ENCODE results near the gene MAN2A1.

MAN2A1 gene

DNA sequence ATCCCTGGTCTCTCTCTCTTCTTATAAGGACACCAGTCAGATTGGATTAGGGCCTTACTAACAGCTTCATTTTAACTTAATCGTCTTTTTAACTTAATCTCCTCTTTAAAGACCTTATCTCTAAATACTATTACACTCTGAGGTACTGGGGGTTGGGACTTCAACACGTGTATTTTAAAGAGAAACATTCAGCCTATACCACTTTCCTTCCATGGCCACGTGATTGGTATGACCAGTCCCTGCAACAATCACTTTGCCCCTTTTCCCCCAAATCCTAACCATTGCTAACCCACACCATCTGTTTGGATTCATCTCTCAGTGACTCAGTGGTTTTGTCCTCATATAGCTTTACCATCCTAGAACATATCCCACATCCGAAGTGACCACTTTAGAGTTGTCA lies 3.8 kb upstream of the MAN2A1 start:
- Histone ChIP-seq H3K79me2 (ENCODE audit: insufficient read depth, low read length) (no peaks in the 10 kb centered on the region), H3F3A (ENCODE audit: insufficient read depth, low read length) (no peaks in the 10 kb centered on the region), H3K4me3 (ENCODE audit: low read depth, low read length, poor library complexity, severe bottlenecking) (no peak overlapping the region), H3K4me2 (ENCODE audit: low read length) (no peak overlapping the region), H3K9ac (ENCODE audit: low read length) (no peak overlapping the region), H3K36me3 (ENCODE audit: insufficient read depth, low read length) (no peaks in the 10 kb centered on the region), H4K20me1 (ENCODE audit: insufficient read depth, low read length) (no peaks in the 10 kb centered on the region), H3K27ac (ENCODE audit: low read depth, low read length, poor library complexity, severe bottlenecking) (no peak overlapping the region), H3K27me3 (ENCODE audit: insufficient read depth, low read length) (no peaks in the 10 kb centered on the region), H2AFZ (ENCODE audit: low read length) (no peak overlapping the region), H3K9me2 (ENCODE audit: low read depth, low read length) (no peaks in the 10 kb centered on the region), H3K9me3 (ENCODE audit: low read length) (0 out of 2 replicates have a peak, but pooled peaks cover 5% of the 10 kb centered on the region), H3K4me1 (ENCODE audit: insufficient read depth, low read length, severe bottlenecking) (no peaks in the 10 kb centered on the region)
- TF ChIP-seq EZH2 (IDR thresholded peaks at IDR 0.05; ENCODE audit: borderline replicate concordance, low read length), result no peak
- TF ChIP-seq, protein P1, sequence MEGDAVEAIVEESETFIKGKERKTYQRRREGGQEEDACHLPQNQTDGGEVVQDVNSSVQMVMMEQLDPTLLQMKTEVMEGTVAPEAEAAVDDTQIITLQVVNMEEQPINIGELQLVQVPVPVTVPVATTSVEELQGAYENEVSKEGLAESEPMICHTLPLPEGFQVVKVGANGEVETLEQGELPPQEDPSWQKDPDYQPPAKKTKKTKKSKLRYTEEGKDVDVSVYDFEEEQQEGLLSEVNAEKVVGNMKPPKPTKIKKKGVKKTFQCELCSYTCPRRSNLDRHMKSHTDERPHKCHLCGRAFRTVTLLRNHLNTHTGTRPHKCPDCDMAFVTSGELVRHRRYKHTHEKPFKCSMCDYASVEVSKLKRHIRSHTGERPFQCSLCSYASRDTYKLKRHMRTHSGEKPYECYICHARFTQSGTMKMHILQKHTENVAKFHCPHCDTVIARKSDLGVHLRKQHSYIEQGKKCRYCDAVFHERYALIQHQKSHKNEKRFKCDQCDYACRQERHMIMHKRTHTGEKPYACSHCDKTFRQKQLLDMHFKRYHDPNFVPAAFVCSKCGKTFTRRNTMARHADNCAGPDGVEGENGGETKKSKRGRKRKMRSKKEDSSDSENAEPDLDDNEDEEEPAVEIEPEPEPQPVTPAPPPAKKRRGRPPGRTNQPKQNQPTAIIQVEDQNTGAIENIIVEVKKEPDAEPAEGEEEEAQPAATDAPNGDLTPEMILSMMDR (IDR thresholded peaks at IDR 0.05; ENCODE audit: low read length), result no peak

GRCh38 chr5:109688630-109688969 lies 1.1 kb upstream of the MAN2A1 start:
- Histone ChIP-seq H3K9me2 (ENCODE audit: low read depth, low read length) (no peaks in the 10 kb centered on the region), H4K20me1 (ENCODE audit: insufficient read depth, low read length) (no peaks in the 10 kb centered on the region), H3K9ac (ENCODE audit: low read length) (peak overlapping the region; percentile 55), H3K36me3 (ENCODE audit: insufficient read depth, low read length) (peaks cover 4% of the 10 kb centered on the region), H3K4me3 (ENCODE audit: low read depth, low read length, poor library complexity, severe bottlenecking) (peak overlapping the region; percentile 98), H3K9me3 (ENCODE audit: low read length) (0 out of 2 replicates have a peak, but pooled peaks cover 5% of the 10 kb centered on the region), H2AFZ (ENCODE audit: low read length) (peak overlapping the region; percentile 76; the same call in 1 of the 2 replicates), H3K27me3 (ENCODE audit: insufficient read depth, low read length) (no peaks in the 10 kb centered on the region), H3K4me1 (ENCODE audit: insufficient read depth, low read length, severe bottlenecking) (peaks cover 23% of the 10 kb centered on the region), H3K27ac (ENCODE audit: low read depth, low read length, poor library complexity, severe bottlenecking) (peak overlapping the region; percentile 66), H3K4me2 (ENCODE audit: low read length) (peak overlapping the region; percentile 63), H3F3A (ENCODE audit: insufficient read depth, low read length) (no peaks in the 10 kb centered on the region), H3K79me2 (ENCODE audit: insufficient read depth, low read length) (peaks cover 23% of the 10 kb centered on the region)
- no peak for TF ChIP-seq EZH2 (IDR thresholded peaks at IDR 0.05; ENCODE audit: borderline replicate concordance, low read length)
- TF ChIP-seq, protein P1 (IDR thresholded peaks at IDR 0.05; ENCODE audit: low read length), result peak; percentile 74

DNA sequence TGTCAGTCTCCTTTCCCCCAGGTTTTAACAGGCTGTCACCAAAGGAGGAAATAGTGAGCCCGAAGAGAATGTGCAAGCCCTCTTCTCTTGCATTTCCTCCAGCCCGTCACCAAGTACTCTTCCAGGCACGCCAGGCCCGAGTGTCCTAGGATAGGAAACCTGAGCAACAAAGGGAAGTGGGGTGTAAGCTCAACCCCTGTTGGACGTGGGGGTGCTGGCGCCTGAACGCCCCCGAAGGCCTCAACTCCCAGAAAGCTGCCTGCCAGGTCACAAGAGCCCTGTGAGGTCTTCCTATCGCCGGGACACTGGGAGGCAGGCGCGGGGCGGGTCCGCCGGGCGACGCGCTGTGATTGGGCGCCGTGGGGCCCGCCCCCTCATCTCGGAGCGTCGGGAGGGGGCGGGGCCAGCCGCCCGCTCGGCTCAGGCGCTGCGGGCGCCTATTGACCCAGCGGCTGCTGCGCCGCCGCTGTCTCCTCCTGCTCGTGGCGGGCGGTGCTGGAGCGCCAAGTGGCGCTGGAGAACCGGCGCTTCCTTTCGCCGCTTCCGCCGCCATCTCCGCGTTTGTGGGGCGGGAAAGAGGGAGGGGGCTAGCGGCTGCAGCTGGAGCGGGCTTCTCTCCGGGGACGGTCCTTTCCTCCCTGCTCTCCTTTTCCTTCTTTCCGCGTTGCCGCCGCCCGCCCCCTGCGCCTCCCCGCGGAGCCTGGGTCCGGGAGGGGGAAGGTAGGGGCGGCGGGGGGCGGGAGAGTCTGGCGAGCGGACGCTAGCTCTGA lies 572 bp upstream of the MAN2A1 start:
- peak overlapping the region; percentile 98 for H3K4me3 ChIP-seq (ENCODE audit: low read depth, low read length, poor library complexity, severe bottlenecking)
- peaks cover 28% of the 10 kb centered on the region for H3K79me2 ChIP-seq (ENCODE audit: insufficient read depth, low read length)
- 0 out of 2 replicates have a peak, but pooled peaks cover 5% of the 10 kb centered on the region for H3K9me3 ChIP-seq (ENCODE audit: low read length)
- H3K9me2 ChIP-seq (ENCODE audit: low read depth, low read length), result no peaks in the 10 kb centered on the region
- H3F3A ChIP-seq (ENCODE audit: insufficient read depth, low read length), result no peaks in the 10 kb centered on the region
- H3K9ac ChIP-seq (ENCODE audit: low read length), result peak overlapping the region; percentile 85
- H3K27ac ChIP-seq (ENCODE audit: low read depth, low read length, poor library complexity, severe bottlenecking), result peak overlapping the region; percentile 78
- no peaks in the 10 kb centered on the region for H3K27me3 ChIP-seq (ENCODE audit: insufficient read depth, low read length)
- H4K20me1 ChIP-seq (ENCODE audit: insufficient read depth, low read length), result no peaks in the 10 kb centered on the region
- TF ChIP-seq, protein P1 (IDR thresholded peaks at IDR 0.05; ENCODE audit: low read length), result no peak
- no peak for TF ChIP-seq EZH2 (IDR thresholded peaks at IDR 0.05; ENCODE audit: borderline replicate concordance, low read length)
- peak overlapping the region; percentile 63 for H3K4me2 ChIP-seq (ENCODE audit: low read length)
- H3K4me1 ChIP-seq (ENCODE audit: insufficient read depth, low read length, severe bottlenecking), result peaks cover 29% of the 10 kb centered on the region
- H3K36me3 ChIP-seq (ENCODE audit: insufficient read depth, low read length), result peaks cover 10% of the 10 kb centered on the region
- peak overlapping the region; percentile 76; the same call in 1 of the 2 replicates for H2AFZ ChIP-seq (ENCODE audit: low read length)
